ENCODE results near the gene RDX.
"Not testable (repeated sequence)": the region's sequence is repeated elsewhere in the genome, so short reads cannot be mapped to it uniquely, and the experiment has no call there.

RDX gene

GRCh38 chr11:110198031-110198729 is 98.2 kb downstream of the RDX start:
- no peak for DNase-seq

GRCh38 chr11:110196884-110197420 is 99.5 kb downstream of the RDX start:
- DNase-seq = no peak

- DNase-seq = no peak
These were observed 100.1 kb downstream of the RDX start for GRCh38 chr11:110196241-110196754.

- DNase-seq = not testable (repeated sequence)
These were observed 102.1 kb downstream of the RDX start for GRCh38 chr11:110194211-110194766.

DNA sequence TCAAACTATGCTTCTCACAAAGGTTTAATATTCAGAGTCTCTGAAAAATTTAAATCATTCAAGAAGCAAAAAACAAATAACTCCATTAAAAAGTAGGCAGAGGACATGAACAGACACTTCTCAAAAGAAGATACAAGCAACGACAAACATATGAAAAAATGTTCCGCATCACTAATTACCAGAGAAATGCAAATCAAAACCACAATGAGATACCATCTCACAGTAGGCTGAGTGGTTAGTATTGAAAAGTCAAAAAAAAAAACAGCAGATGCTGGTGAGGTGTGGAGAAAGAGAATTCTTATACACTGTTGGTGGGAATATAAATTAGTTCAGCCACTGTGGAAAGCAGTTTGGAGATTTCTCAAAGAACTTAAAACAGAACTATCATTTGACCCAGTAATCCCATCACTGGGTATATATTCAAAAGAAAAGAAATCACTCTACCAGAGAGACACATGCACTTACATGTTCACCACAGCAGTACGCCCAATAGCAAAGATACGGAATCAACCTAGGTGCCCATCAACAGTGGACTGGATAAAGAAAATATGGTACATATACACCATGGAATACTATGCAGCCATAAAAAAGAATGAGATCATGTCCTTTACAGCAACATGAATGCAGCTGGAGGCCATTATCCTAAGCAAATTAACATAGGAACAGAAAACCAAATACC is 103.7 kb downstream of the RDX start:
- DNase-seq = not testable (repeated sequence)

GRCh38 chr11:110190885-110191284 is 105.5 kb downstream of the RDX start:
- DNase-seq = no peak

DNA sequence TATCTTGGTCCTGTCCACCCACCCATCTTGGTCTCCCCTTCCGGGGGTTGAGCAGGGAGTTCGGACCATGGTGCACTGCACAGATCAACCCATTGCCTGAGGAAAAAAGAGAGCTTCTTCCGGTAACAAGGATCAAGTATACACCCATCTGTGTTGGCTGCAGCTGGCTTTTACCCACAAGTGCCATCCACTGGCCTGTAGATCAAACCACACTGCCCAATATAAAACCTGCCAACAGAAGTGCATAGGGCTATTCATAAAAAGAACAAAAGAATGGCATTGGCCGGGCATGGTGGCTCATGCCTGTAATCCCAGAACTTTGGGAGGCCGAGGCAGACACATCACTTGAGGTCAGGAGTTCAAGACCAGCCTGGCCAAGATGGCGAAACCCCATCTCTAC is 108.7 kb downstream of the RDX start:
- no peak for DNase-seq

DNA sequence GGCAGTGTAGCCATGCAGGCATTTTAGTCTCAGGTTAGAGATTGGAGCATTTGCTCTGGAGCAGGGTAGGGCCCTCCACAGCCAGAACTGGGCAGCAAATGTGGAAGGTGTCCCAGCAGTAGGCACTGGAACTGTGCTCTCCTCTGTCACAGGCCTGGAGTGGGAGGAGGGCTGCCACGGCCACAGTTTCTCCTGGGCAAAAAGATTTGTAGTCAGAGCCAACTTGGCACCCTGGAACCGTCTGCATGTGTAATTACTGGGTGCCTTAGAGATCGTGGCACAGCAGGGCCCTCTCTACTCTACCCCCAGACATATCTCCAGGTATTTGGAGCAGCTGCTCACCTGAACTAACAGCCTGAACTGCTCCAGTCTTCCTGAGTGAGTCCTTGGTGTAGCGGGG is 109.5 kb downstream of the RDX start:
- no peak for DNase-seq

GRCh38 chr11:110186456-110186855 is 110.0 kb downstream of the RDX start:
- no peak for DNase-seq

DNA sequence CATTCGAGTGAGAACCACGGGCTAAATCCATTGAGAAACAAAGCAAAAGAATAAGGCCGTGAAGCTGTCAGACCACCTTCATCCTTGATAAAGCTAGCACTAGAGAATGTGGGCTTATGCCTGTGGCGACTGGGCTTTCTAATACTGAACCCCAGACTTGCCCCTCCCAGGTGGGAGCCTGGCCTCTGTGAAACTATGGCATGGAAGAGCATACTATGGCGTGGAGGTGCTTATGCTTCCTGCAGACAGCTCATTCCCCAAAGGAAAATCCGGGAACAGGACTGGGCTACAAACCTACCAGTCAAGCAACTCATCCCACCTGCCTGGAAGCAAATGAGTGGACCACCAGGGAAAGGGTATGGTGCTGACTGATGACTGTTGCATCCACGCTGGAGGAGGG is 110.8 kb downstream of the RDX start:
- no peak for DNase-seq

- no peak for DNase-seq
These were observed 111.3 kb downstream of the RDX start for GRCh38 chr11:110185121-110185591.

- DNase-seq = no peak
These were observed 112.0 kb downstream of the RDX start for GRCh38 chr11:110184456-110184855.

- DNase-seq = no peak
These were observed 113.5 kb downstream of the RDX start for GRCh38 chr11:110182886-110183285.

GRCh38 chr11:110179064-110179463 is 117.3 kb downstream of the RDX start:
- no peak for DNase-seq

GRCh38 chr11:110177086-110177456 is 119.3 kb downstream of the RDX start:
- no peak for DNase-seq

- no peak for DNase-seq
These were observed 119.9 kb downstream of the RDX start for GRCh38 chr11:110176366-110177085.

DNA sequence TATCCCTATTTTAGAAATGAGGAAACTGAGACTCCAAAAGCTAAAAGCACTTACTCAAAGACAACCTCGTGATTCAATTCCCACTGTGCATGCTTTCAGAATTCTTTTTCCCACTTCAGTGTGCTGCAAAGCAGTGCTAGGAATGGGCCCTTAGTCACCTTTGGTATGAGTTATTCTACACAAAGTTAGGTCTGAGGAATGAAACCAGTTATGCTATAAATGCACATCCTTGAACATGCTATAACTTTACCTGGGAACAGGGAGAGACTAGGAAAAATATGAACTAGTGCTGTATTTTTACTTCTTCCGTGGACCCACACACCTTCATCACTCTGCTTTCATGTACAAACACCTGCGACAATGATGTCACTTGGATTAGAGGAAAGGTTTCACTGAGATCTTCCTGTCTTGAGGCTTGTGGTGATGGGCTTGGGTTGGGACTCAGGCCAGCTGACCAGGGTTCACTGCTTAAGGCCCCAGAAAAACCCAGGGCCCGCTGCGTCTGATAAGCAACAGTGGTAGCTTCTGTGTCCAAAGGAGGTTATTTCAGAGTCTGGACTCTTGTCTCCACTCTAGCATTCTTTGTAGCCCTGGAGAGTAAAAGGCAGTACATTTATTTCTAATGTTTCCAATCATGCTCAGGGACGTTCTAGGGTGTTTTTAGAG is 121.6 kb downstream of the RDX start:
- no peak for DNase-seq

GRCh38 chr11:110173811-110174644 is 122.4 kb downstream of the RDX start:
- DNase-seq = peak; percentile 66

- DNase-seq = no peak
These were observed 123.8 kb downstream of the RDX start for GRCh38 chr11:110172468-110173065.

DNA sequence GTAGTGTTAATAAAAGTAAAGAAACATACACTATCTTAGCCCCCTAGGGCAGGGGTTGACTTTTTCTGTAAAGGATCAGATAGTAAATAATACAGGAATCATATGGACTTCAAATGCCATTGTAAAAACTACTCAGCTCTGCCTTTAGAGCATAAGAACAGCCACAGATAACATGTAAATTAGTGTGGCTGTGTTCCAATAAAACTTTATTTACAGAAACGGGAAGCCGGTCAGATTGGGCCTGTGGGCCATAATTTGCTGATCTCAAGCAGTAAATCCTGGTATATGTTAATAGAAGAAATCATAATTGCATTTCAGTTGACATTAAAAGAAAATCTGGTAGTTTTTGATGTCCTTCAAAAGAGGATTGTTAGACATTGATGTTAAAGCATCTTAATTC is 126.7 kb downstream of the RDX start:
- DNase-seq = no peak

Measured in CD4-positive, alpha-beta T cell treated with Interleukin-17A for 4 hours (primary cell).